OCI-LY3 (cell line): ENCODE data around the gene ANLN.

Experiments
- H2AFZ ChIP-seq: fragments of 200-600, 300-600 bp; shearing (Covaris generic); 2 replicates; pipeline ENCODE4 v1.6.0; 2014; ENCODE audit warnings: antibody characterized with exemption, low read depth, low read length
- H3K27ac ChIP-seq: fragments of 200-600, 300-600 bp; sonication (generic); 2 replicates; pipeline ENCODE4 v1.5.1; 2014; ENCODE audit warnings: mild to moderate bottlenecking, low read length, moderate library complexity, mixed read lengths
- H3K27me3 ChIP-seq: fragments of 200-600, 300-600 bp; sonication (generic); 2 replicates; pipeline ENCODE4 v1.6.1; 2014; ENCODE audit warnings: low read depth, low read length, mixed read lengths
- H3K36me3 ChIP-seq: fragments of 200-600, 300-600 bp; sonication (generic); replicated peaks from 2 replicates; pipeline ENCODE3; 2014; ENCODE audit warnings: low read depth, low read length, mixed read lengths
- H3K4me1 ChIP-seq: fragments of 300-600, 200-600 bp; sonication (generic); 2 replicates; pipeline ENCODE4 v1.6.1; 2014; ENCODE audit warnings: low read length, mixed read lengths
- H3K4me2 ChIP-seq: fragments of 200-600, 300-600 bp; sonication (generic); 2 replicates; pipeline ENCODE4 v1.6.1; 2014; ENCODE audit warnings: low read length, mixed read lengths
- H3K4me3 ChIP-seq: fragments of 300-600, 200-600 bp; sonication (generic); 2 replicates; pipeline ENCODE4 v1.5.1; 2014; ENCODE audit warnings: antibody characterized with exemption, mild to moderate bottlenecking, low read length, moderate library complexity
- H3K79me2 ChIP-seq: fragments of 300-600, 200-600 bp; shearing (Covaris generic); 2 replicates; pipeline ENCODE4 v1.6.1; 2014; ENCODE audit warnings: mild to moderate bottlenecking, low read length, mixed read lengths
- H3K9ac ChIP-seq: fragments of 300-600, 200-600 bp; shearing (Covaris generic); 2 replicates; pipeline ENCODE4 v1.6.0; 2014; ENCODE audit warnings: mild to moderate bottlenecking, low read length, moderate library complexity
- H3K9me3 ChIP-seq: fragments of 200-600, 300-600 bp; shearing (Covaris generic); 2 replicates; pipeline ENCODE4 v1.6.1; 2014; ENCODE audit warnings: low read length, mixed read lengths; ENCODE audit not compliant: insufficient read depth
- H4K20me1 ChIP-seq: fragments of 200-600, 300-600 bp; sonication (generic); 2 replicates; pipeline ENCODE4 v1.6.1; 2016; ENCODE audit warnings: low read length, mixed read lengths; ENCODE audit not compliant: insufficient read depth
- EZH2phosphoT487 ChIP-seq: fragments of 200-600 bp; shearing (Covaris generic); IDR thresholded peaks from 2 replicates; pipeline ENCODE4 v1.6.1; 2018; ENCODE audit warnings: antibody characterized with exemption, mixed run types, low read depth
- TF ChIP-seq, protein P1 (sequence below): fragments of 200-600, 300-600 bp; sonication (generic); IDR thresholded peaks from 2 replicates; pipeline ENCODE4 v1.5.1; 2014; ENCODE audit warnings: antibody characterized with exemption, low read length, low read depth

ANLN gene

DNA sequence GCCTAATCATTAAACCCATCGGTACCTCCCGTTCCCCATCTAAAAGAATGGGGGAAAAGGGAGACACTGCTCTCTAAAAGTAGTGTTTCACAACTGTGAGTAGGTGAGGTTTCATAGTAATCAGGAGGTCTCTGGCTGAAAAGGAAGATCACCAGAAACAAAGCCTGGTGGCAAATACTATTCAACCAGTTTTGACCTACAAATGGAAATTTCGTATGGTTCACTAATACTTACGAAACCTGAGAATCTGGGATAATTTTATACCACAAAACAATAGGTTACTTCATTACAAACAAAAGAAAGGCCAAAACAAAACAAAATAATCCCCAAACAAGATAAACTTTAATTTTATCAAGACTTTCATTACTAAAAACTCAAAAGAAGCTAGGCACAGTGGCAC, 28.4 kb upstream of the ANLN start:
- Histone ChIP-seq H3K9me3 (no peaks in the 10 kb centered on the region), H3K4me2 (no peak overlapping the region), H3K36me3 (no peaks in the 10 kb centered on the region), H2AFZ (no peak overlapping the region), H3K9ac (no peak overlapping the region), H3K4me3 (no peak overlapping the region), H3K4me1 (no peaks in the 10 kb centered on the region), H3K27me3 (no peaks in the 10 kb centered on the region), H3K27ac (no peak overlapping the region), H4K20me1 (no peaks in the 10 kb centered on the region), H3K79me2 (no peaks in the 10 kb centered on the region)
- TF ChIP-seq, protein P1, sequence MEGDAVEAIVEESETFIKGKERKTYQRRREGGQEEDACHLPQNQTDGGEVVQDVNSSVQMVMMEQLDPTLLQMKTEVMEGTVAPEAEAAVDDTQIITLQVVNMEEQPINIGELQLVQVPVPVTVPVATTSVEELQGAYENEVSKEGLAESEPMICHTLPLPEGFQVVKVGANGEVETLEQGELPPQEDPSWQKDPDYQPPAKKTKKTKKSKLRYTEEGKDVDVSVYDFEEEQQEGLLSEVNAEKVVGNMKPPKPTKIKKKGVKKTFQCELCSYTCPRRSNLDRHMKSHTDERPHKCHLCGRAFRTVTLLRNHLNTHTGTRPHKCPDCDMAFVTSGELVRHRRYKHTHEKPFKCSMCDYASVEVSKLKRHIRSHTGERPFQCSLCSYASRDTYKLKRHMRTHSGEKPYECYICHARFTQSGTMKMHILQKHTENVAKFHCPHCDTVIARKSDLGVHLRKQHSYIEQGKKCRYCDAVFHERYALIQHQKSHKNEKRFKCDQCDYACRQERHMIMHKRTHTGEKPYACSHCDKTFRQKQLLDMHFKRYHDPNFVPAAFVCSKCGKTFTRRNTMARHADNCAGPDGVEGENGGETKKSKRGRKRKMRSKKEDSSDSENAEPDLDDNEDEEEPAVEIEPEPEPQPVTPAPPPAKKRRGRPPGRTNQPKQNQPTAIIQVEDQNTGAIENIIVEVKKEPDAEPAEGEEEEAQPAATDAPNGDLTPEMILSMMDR, result no peak
- TF ChIP-seq EZH2phosphoT487, result no peak

DNA sequence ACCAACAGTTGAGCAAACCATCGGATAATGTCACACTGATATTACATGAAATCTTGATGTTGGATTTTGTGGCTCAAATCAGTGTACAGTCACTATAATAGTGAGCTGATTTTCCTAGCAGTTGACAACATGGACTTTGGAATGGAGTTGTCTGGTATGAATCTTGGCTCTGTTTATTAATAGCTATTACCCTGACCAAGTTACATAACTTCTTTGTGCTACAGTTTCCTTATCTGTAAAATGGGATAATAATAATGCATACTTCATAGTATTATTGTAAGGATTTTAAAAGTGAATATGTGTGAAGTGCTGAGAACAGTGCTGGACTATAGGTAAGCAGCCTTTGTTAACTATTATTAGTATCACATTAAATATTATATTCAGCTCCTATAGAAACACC, 26.1 kb upstream of the ANLN start:
- peaks cover 4% of the 10 kb centered on the region; the same call in 1 of the 2 replicates for H3K4me1 ChIP-seq
- H3K79me2 ChIP-seq, result no peaks in the 10 kb centered on the region
- no peaks in the 10 kb centered on the region for H3K9me3 ChIP-seq
- H3K4me2 ChIP-seq, result no peak overlapping the region
- H3K27me3 ChIP-seq, result peaks cover 5% of the 10 kb centered on the region
- no peaks in the 10 kb centered on the region for H4K20me1 ChIP-seq
- no peaks in the 10 kb centered on the region for H3K36me3 ChIP-seq
- TF ChIP-seq EZH2phosphoT487, result no peak
- TF ChIP-seq, protein P1, result no peak
- H2AFZ ChIP-seq, result no peak overlapping the region
- no peak overlapping the region for H3K27ac ChIP-seq
- no peak overlapping the region for H3K4me3 ChIP-seq
- no peak overlapping the region for H3K9ac ChIP-seq

DNA sequence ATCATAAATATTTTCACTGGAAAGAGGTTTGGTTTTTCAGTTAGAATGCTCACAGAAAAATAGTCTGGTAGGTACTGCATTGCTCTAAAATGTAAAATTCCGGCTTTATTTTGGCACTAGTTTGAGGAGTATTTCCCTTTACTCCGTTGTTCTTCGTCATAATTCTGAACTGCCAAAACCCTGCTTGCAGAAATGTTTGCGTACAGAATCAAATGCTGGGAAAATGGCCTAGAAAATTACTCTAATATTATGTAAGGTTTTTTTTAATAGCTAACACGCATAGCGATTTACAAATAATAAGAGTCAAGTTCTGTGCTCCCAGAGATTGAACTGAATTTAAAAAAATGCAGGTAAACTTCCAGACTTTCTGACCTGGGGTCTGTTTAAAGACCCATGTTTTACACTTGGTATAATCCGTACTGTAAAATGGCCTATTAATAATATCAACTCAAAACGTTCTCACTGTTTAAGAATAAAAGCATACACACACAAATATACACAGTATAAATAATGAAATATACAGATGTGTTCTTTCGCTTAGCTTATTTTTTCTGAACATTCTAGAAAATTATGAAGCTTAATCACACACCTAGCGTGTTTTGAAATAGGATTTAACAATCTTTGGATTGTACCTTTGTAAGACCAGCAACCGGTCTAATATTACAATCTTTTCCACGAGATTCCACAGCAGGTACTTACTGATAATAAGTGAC, 23.5 kb upstream of the ANLN start:
- H3K27me3 ChIP-seq, result peaks cover 12% of the 10 kb centered on the region
- TF ChIP-seq, protein P1, result no peak
- no peak for TF ChIP-seq EZH2phosphoT487
- peak overlapping the region; percentile 73; the same call in 1 of the 2 replicates for H2AFZ ChIP-seq

DNA sequence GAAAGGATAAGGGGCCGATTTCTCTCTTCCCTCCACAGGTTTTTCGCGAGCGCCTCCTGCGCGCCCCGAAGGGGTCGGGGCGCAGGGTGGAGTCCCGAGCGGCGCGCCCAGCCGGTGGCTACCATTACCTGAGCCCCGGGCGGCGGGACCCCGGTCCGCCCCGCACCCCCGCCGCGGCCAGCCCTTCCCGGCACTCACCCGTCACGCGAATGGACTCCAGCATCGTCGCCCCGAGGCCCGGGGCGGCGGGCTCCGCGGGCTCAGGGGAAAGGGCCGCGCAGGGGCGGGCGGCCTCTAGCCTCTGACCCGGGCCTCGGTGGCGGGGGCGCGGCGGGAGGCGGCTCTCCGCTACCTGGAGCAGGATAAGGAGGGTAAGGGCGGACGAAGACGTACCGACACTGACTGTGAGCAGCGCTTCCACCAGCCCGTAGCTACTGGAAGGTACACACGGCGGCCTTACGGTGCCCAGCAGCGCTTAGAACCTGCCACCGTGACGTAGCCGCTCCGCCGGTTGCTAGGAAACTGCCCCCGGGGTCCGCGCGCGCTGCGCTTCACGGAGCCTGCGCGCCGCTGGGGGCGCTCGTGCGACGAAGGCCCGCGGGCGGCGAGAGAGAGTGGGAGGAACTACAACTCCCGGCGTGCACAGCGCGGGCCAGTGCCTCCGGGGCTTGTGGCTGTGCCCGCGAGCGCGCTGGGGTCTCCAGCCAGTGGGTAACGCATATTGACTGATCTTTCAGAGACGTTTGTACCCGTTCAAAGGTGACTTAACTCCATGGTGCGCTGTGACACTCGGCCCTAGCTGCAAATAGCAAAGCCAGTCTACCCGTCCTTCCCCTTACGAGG, 22.7 kb upstream of the ANLN start:
- no peak overlapping the region for H3K27ac ChIP-seq

More for the DNA sequence above, 23.5 kb upstream of the ANLN start:
- Histone ChIP-seq H3K9me3 (no peaks in the 10 kb centered on the region), H3K36me3 (no peaks in the 10 kb centered on the region), H3K4me2 (peak overlapping the region; percentile 86), H4K20me1 (no peaks in the 10 kb centered on the region), H3K4me1 (peaks cover 4% of the 10 kb centered on the region; the same call in 1 of the 2 replicates), H3K9ac (peak overlapping the region; percentile 69), H3K79me2 (no peaks in the 10 kb centered on the region), H3K4me3 (peak overlapping the region; percentile 84), H3K27ac (no peak overlapping the region)

More for the DNA sequence above, 22.7 kb upstream of the ANLN start:
- H3K9me3 ChIP-seq, result no peaks in the 10 kb centered on the region
- H3K27me3 ChIP-seq, result peaks cover 12% of the 10 kb centered on the region
- H3K4me1 ChIP-seq, result peaks cover 4% of the 10 kb centered on the region; the same call in 1 of the 2 replicates
- H3K36me3 ChIP-seq, result no peaks in the 10 kb centered on the region
- H2AFZ ChIP-seq, result peak overlapping the region; percentile 88
- H3K4me2 ChIP-seq, result peak overlapping the region; percentile 86
- no peaks in the 10 kb centered on the region for H4K20me1 ChIP-seq
- H3K4me3 ChIP-seq, result peak overlapping the region; percentile 84
- H3K9ac ChIP-seq, result peak overlapping the region; percentile 69
- TF ChIP-seq, protein P1, result peak; percentile 69
- TF ChIP-seq EZH2phosphoT487, result no peak
- no peaks in the 10 kb centered on the region for H3K79me2 ChIP-seq
